CD4-positive, alpha-beta T cell treated with Interleukin-2 at 100 ng/mL for 4 hours (primary cell): ENCODE measurements around the gene RARA.
"Not testable (repeated sequence)": the region's sequence is repeated elsewhere in the genome, so short reads cannot be mapped to it uniquely, and the experiment has no call there.

Source experiments
- DNase-seq: peaks from one replicate; pipeline ENCODE4 v3.0.0-alpha.2; 2020; ENCODE audit warnings: low spot score

RARA gene

GRCh38 chr17:40298726-40299125, 10.3 kb upstream of the RARA start:
- no peak for DNase-seq

DNA sequence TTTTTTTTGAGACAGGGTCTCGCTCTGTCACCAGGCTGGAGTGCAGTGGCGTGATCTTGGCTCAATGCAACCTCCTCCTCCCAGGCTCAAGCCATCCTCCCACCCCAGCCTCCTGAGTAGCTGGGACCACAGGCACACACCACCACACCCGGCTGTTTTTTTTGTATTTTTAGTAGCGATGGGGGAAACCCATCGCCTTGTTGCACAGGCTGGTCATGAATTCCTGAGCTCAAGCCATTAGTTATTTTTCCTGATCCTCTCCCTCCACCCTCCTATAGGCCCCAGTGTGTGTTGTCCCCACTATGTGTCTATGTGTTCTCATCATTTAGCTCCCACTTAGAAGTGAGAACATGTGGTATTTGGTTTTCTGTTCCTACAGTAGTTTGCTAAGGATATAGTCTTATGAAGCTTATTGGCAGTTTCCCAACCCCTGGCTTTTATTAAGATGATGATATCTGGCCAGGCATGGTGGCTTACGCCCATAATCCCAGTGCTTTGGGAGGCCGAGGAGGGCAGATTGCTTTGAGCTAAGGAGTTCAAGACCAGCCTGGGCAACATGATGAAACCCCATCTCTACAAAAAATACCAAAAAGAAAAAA, 9.7 kb upstream of the RARA start:
- not testable (repeated sequence) for DNase-seq

DNA sequence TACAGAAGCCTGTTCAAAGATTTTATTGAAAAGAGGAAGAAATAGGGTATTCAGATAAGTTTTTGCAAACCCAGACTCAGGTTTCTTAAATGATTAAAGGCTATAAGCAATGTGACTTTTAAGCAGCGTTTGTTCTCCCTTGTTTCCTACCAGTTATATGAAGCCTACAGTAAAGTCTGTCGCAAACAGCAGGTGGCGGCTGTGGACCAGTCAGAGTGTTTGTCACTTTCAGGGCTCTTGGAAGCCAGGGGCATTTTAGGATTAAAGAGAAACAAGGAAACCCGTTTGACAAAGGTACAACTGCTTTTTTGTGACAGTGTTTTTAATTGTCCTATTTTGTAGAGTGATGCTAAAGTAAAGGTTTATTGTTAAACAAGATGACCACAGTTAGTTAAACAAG, 7.7 kb upstream of the RARA start:
- no peak for DNase-seq

DNA sequence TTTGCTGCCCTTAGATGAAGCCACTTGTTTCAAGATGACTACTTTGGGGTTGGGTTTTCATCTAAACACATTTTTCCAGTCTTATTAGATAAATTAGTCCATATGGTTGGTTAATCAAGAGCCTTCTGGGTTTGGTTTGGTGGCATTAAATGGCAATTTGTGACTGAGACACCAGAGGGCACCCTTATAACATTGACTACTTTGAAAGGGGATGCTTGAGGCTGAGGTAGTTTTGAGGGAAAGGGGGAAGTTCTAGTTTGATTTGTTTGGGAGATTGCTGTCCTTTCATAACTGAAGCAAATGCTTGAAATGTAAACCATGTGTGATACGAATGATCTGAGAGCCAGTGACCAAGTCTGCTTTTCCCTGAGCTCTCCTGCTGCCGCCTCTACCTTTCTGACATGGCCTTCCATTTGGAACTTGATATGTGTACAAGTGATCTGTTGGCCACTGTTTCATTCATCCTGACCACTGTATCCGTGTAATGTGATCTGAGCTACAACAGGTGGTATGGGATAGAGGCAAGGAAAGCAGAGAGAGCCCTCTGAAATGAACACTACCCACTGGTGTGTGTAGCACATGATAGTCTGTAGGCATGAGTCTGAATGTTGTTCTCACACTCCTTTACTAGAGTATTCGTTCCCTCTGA, 5.8 kb upstream of the RARA start:
- DNase-seq = peak; percentile 79

DNA sequence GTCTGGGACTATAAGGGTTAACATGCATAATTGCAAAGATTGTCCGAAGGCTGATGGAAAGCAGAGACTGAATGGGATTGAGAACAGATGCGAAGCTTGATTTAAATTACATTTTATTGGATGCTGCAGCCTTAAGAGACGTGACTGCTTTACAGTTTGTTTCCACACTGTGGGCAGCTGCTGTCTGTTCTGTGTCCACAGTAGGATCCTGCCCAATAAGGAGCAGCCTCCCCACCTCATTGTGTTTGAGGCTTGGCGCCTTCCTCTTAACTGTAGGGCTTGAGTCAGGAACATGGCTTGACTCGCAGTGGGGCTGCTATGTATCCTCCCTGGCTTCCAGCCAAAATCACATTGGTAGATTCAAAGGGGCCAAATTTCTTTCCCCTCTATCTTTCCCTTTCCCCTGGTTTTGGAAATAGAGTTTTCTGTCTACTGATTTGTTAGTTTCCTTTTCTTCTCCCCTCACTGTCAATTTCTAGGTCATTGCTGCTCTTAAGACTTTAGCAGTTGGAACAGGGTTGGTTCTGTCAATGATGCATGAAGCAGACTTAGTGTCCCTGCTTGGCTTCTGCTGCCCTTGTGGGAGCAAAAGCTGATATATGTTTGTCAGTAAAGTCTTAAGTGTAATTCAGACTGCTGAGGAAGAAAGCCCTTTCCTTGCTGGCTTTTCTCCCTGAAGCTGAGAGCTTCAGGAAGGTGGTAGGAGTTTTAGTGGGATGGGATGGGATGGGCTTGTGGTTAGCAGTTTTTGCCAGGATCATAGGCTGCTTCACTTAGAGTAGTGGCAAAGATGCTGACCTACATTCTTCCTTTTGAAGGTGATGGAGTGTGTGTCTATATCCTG, 5.0 kb upstream of the RARA start:
- no peak for DNase-seq

- not testable (repeated sequence) for DNase-seq
Observed at GRCh38 chr17:40304552-40304863, 4.5 kb upstream of the RARA start.

- DNase-seq = not testable (repeated sequence)
Observed at GRCh38 chr17:40304866-40305265, 4.1 kb upstream of the RARA start.

DNA sequence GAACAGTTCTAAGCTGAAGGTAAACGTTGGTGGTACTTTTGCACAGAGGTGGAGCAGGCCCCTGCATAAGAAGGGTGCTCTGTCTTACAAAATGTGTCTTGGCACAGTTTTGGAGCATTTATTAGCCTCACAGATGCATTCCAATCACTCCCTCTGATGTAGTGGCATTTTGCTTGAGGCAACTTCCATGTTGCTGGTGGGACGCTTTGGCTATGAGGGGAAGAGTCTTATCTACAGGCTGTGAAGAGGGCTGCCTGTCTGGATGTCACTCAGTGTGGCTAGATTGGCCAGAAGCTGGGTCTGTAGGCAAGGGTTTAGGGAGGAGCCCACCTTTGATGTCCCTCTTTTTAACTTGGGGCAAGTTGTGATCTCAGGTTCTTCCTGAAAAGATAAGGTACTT, 2.6 kb upstream of the RARA start:
- no peak for DNase-seq

GRCh38 chr17:40307001-40307730, 1.8 kb upstream of the RARA start:
- DNase-seq = no peak

- DNase-seq = no peak
Observed at GRCh38 chr17:40307740-40308239, 1.2 kb upstream of the RARA start.

GRCh38 chr17:40309949-40310510, 1.1 kb downstream of the RARA start:
- DNase-seq = peak; percentile 48

DNA sequence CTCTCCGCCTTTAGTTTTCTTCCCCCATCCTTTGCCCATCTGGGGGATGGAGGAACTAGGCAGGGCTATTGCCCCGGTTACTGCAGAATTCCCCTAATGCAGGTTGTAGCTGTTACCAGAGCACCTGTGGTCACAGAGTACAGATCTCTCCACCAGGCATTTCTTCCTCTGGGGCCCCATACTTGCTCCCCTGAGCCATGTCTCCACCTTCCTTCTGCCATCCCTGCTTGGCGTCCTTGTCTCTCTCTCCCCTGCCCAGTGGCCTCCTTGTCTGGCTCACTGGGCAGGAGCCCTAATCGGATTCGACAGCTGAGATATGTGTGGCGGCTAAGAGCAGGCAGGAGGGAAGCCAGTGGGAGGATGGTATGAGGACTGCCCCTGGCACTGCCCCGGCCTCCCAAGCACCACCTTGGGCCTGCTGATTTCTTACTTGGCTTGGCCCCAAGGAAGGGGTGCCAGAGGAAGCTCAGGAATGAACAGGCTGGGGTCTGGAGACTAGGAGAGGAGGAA, 2.0 kb downstream of the RARA start:
- no peak for DNase-seq

DNA sequence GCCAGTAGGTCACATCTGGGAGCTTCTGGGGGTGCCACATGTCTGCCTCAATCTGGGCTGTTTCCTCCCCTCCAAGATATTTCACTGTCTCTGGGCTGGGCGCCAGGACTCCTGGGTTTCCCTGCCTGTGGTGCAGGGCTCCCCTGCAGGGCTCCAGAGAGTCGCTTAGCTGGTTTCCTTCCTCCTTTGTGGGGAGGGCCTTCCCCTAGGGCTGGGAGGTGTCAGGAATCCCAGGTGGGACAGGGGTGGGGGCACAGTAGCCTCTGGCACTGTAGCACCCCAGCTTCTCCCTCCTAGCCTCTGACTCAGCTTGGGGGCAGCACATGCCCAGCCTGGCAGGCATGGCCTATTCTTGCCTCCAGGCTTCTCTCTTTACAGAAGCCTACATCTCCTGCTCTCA, 2.6 kb downstream of the RARA start:
- no peak for DNase-seq

DNA sequence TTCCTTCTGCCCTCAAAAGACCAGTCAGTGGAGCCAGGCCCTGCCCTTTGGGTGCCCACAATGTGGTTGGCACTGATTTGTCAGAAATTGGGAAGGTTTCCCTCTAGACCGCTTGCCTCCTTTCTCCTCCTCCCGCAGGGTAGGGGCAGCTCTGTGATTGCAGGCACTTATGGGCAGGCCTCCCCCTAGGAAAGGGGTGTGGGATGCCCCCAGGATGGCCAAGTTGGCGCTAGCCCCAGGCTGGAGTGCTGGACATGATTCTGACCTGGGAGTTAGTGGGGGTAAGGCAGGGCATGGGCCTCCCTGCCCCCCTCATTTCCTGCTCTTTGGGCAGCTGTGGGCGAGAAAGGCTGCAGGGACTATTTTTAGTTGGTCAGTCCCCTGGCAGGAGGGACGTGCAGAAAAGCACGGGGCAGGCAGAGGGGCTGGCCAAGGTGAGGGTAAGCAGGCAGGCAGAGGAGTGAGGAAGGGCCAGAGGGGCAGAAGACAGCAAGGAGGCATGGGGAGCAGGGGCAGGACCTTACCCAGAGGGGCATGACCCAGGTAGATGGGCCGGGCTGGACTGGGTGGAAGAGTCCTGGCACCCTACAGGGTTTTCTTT, 3.3 kb downstream of the RARA start:
- no peak for DNase-seq

- no peak for DNase-seq
Observed at GRCh38 chr17:40312893-40313667, 4.1 kb downstream of the RARA start.

- no peak for DNase-seq
Observed at GRCh38 chr17:40313668-40314583, 4.9 kb downstream of the RARA start.

GRCh38 chr17:40314584-40314956, 5.6 kb downstream of the RARA start:
- DNase-seq = peak; percentile 96

- DNase-seq = no peak
Observed at GRCh38 chr17:40315206-40315605, 6.2 kb downstream of the RARA start.

DNA sequence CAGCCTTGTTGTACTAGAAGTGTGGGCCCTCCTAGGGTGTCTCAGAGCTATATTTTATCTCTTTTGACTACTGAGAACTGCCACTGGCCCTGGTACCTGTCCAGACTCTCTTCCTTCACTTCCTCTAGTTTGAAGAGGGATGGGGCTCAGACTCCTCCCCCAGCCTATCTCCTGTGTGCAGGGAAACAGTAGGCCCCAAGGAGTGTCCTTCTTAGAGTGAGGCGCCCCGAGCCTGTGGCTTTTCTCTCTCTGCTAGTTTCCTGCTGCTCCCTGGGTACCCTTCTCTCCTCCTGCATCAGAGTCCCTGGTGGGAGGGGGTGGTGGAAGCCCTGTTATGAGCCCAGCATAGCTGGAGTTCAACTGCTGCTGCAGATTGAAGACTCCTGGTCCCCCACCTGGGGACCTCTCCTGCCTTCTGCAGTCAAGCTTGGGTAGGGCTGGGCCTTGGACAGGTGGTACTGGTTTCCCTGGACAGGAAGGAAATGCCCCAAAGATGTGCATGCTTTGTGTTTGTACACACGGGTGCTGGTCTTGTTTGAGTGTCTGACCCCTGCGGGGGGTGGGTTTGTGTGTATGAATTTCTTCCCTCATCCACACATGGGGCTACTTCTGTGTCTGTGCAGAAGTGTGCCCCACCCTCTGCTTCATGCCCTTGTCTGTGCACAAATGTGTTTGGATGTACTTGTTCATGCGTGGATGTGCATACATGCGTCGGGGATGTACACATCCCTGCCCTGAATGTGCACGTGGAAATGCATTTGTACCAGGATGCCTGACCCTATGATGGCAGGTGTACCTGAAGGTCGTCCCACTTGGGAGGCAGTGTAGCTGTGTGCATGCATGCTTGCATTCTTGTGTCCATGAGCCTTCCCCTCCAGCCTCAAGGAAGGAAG, 6.9 kb downstream of the RARA start:
- DNase-seq = no peak
